Cardiac muscle cell (in vitro differentiated cells and primary cell): ENCODE results near the gene SH3PXD2A. TPM values are rescaled to one million over a fixed set of nuclear protein-coding genes. Genes with fewer than 3 reads are reported as not detected.
"Not testable (repeated sequence)": the region's sequence is repeated elsewhere in the genome, so short reads cannot be mapped to it uniquely, and the experiment has no call there.

Experiments used
- DNase-seq, 2 donors: peaks; one replicate each; pipeline versions ENCODE4 v3.0.0 to v3.0.0-alpha.2; 2010 to 2017; ENCODE audit warnings: low read depth in 1 of 2, low spot score in 1 of 2
- H3K27ac ChIP-seq: fragments of 200-600 bp; sonication (generic); 2 replicates; pipeline ENCODE4 v1.5.1; 2016
- H3K27me3 ChIP-seq: fragments of 200-600 bp; sonication (generic); 2 replicates; pipeline ENCODE4 v1.6.0; 2016; ENCODE audit warnings: control low read depth
- H3K36me3 ChIP-seq: fragments of 200-600 bp; sonication (generic); 2 replicates; pipeline ENCODE4 v1.5.1; 2016; ENCODE audit warnings: control low read depth
- H3K4me1 ChIP-seq: fragments of 200-600 bp; sonication (generic); 2 replicates; pipeline ENCODE4 v1.8.1; 2017; ENCODE audit warnings: low read depth, mild to moderate bottlenecking, mixed run types
- H3K4me3 ChIP-seq: fragments of 200-600 bp; sonication (generic); 2 replicates; pipeline ENCODE4 v1.5.1; 2016; ENCODE audit warnings: mild to moderate bottlenecking
- H3K9me3 ChIP-seq: fragments of 200-600 bp; sonication (generic); 2 replicates; pipeline ENCODE4 v1.5.1; 2017; ENCODE audit warnings: low read depth, mild to moderate bottlenecking, control low read depth
- polyA plus RNA-seq: library from polyadenylated mRNA; unstranded; fragments of >200 nt; fragmentation: Nextera tagmentation; extraction: Ambion mirVana; gene quantifications from 2 replicates; pipeline ENCODE4 v1.2.1, GENCODE V29; 2016
- total RNA-seq: library from RNA; depleted of rRNA; stranded (reverse); fragments of >200 nt; gene quantifications from 2 replicates; pipeline ENCODE4 v1.2.3, GENCODE V29; 2016
- TF ChIP-seq, protein P1 (sequence below): IDR thresholded peaks from 2 replicates; pipeline ENCODE4 v1.5.1; 2012; ENCODE audit warnings: low read depth, mild to moderate bottlenecking, low read length

Gene SH3PXD2A
- total and polyA plus RNA-seq, 2 experiments from 2014 or later, result 32.2 to 75.9 TPM

DNA sequence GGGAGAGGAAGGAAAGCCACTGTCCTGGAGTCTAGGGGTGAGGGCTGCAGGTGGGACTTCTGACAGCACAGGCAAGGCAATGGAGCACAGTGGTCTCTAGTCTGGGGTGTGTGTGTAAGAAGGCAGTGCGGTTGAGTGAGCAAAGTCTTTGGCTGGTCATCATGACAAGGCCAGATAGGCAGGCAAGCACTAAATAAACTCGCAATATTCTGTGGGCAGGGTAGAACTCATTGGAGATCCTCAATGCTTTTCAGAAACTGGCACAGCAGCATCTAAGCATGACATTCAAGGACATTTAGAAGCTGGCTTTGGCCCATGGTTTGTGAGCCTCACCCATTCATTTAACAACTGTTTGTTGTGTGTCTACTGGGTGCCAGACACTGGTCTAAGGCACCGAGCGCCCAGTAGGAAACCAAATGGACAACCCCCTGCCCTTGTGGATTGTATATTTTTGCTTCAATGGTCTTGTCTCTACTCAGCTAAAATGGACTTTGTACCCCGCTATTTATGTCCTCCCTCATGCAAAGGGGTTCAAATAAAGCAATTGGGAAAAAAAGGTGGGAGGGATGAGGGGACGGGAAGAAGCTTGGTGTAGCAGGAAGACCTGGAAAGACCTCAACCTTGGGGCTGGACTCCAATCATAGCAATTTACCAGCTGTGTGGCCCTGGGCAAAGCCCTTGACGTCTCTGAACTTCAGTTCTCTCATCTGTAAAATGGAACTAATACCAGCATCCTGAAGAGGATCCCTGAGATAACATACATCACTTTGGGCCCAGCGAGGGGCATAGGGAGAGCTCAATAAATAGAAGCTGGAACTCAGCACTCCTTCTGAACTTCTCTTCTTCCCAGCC lies 245.9 kb downstream of the SH3PXD2A start:
- Histone ChIP-seq H3K4me1 (no peaks in the 10 kb centered on the region), H3K27me3 (no peaks in the 10 kb centered on the region), H3K27ac (no peak overlapping the region), H3K9me3 (no peaks in the 10 kb centered on the region), H3K36me3 (peaks cover 52% of the 10 kb centered on the region), H3K4me3 (no peak overlapping the region)
- TF ChIP-seq, protein P1, sequence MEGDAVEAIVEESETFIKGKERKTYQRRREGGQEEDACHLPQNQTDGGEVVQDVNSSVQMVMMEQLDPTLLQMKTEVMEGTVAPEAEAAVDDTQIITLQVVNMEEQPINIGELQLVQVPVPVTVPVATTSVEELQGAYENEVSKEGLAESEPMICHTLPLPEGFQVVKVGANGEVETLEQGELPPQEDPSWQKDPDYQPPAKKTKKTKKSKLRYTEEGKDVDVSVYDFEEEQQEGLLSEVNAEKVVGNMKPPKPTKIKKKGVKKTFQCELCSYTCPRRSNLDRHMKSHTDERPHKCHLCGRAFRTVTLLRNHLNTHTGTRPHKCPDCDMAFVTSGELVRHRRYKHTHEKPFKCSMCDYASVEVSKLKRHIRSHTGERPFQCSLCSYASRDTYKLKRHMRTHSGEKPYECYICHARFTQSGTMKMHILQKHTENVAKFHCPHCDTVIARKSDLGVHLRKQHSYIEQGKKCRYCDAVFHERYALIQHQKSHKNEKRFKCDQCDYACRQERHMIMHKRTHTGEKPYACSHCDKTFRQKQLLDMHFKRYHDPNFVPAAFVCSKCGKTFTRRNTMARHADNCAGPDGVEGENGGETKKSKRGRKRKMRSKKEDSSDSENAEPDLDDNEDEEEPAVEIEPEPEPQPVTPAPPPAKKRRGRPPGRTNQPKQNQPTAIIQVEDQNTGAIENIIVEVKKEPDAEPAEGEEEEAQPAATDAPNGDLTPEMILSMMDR, result no peak
- DNase-seq, result no peak

DNA sequence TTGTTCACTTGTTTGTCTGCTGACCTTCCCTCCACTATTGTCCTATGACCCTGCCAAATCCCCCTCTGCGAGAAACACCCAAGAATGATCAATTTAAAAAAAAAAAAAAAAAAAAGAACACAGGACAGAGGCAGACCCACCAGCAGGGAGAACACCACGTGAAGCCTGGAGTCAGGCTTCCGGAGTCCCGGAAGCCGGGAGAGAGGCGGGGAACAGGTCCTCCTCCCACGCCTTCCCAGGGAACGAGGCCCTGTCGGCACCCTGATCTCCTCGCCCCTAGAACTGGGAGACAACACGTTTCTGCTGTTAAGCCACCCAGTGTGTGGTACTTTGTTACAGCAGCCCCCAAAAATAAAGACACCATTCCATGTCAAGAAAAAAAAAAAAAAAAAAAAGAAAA lies 247.3 kb downstream of the SH3PXD2A start:
- H3K4me3 ChIP-seq, H3K9me3 ChIP-seq, H3K4me1 ChIP-seq, H3K27me3 ChIP-seq, H3K27ac ChIP-seq: not testable (repeated sequence)
- DNase-seq, result peak in 1 of 2 donors; percentile 40
- peaks cover 45% of the 10 kb centered on the region for H3K36me3 ChIP-seq

DNA sequence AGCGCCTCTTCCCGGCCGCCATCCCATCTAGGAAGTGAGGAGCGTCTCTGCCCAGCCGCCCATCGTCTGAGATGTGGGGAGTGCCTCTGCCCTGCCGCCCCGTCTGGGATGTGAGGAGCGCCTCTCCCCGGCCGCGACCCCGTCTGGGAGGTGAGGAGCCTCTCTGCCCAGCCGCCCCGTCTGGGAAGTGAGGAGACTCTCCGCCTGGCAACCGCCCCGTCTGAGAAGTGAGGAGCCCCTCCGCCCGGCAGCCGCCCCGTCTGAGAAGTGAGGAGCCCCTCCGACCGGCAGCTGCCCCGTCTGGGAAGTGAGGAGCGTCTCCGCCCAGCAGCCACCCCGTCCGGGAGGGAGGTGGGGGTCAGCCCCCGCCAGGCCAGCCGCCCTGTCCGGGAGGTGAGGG lies 248.3 kb downstream of the SH3PXD2A start:
- DNase-seq, H3K9me3 ChIP-seq: not testable (repeated sequence)
- peaks cover 40% of the 10 kb centered on the region for H3K36me3 ChIP-seq

DNA sequence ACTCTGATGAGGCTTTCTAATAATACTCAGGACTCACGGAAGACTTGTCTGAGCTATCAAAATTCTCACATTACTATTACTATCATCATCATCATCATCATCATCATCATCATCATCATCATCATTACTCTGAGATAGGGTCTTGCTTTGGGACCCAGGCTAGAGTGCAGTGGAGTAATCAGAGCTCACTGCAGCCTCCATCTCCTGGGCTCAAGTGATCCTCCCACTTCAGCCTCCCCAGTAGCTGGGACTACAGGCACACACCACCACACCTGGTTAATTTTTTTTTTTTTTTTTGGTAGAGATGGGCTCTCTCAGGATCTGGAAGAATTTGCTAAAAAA lies 249.3 kb downstream of the SH3PXD2A start:
- H3K4me1 ChIP-seq, H3K9me3 ChIP-seq, H3K27ac ChIP-seq, H3K4me3 ChIP-seq, DNase-seq, H3K27me3 ChIP-seq: not testable (repeated sequence)
- peaks cover 33% of the 10 kb centered on the region for H3K36me3 ChIP-seq

More for the DNA sequence above, 248.3 kb downstream of the SH3PXD2A start:
- H3K27me3 ChIP-seq, H3K4me1 ChIP-seq, H3K4me3 ChIP-seq, H3K27ac ChIP-seq: not testable (repeated sequence)

DNA sequence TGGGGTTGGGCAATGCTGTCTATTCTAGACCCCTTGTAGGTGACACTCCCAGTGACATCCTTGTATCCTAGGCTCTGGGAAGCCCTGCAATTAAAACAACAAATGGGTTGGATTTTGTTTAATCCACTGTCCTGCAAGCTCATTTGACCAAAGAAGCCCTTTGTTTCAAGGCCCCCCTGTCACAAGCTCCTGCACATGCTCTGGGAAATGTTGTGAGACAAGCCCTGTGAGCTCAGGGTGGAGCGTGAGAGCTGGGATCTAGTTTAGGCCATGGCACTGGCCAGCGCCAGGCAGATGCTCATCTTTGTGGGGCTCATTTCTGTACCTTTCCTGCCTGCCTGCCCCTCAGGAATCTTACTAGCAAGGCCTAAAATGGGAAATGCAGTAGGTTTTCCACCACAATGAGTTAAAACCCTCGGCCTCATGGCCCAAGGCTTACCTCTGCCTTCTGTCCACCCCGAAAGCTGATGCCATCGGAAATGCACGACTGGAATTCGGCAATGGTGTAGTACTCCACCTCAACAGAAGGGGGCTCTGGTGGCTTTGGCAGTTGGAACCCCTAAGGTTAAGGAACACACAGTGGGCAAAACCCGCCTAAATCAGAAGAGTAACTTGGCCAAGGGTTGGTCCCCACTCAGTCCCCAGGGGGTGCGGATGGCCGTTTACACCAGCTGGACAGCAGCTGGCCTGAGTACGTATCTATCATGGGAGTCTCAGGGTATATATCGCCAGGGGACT lies 249.8 kb downstream of the SH3PXD2A start:
- TF ChIP-seq, protein P1, result peak; percentile 91
- no peaks in the 10 kb centered on the region for H3K27me3 ChIP-seq
- H3K4me1 ChIP-seq, result no peaks in the 10 kb centered on the region
- DNase-seq, result peak in 1 of 2 donors; percentile 74
- no peak overlapping the region for H3K4me3 ChIP-seq
- H3K36me3 ChIP-seq, result peaks cover 32% of the 10 kb centered on the region
- H3K9me3 ChIP-seq, result no peaks in the 10 kb centered on the region
- no peak overlapping the region for H3K27ac ChIP-seq

DNA sequence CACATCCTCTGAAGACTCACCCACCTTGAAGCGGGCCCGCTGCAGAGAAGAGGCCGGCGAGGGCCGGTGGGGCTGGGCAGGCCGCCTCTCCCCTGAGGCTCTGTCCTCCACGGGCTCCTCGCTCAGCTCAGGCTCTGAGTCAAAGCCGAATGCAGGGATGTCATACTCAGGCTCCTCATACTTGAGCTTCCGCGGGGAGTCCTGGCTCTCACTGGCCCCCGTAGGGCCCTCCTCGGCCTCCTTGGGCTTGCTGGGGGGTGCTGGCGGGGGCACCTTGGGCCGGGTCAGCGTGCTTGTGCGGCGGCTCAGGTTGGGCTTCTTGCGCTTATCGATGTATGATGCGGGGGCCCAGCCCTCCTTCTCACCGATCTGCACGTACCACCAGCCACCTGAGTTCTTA lies 252.0 kb downstream of the SH3PXD2A start:
- DNase-seq, result no peak
- Histone ChIP-seq H3K27ac (no peak overlapping the region), H3K36me3 (peaks cover 27% of the 10 kb centered on the region), H3K27me3 (no peaks in the 10 kb centered on the region), H3K9me3 (no peaks in the 10 kb centered on the region), H3K4me3 (no peak overlapping the region), H3K4me1 (no peaks in the 10 kb centered on the region)
- TF ChIP-seq, protein P1, result no peak

DNA sequence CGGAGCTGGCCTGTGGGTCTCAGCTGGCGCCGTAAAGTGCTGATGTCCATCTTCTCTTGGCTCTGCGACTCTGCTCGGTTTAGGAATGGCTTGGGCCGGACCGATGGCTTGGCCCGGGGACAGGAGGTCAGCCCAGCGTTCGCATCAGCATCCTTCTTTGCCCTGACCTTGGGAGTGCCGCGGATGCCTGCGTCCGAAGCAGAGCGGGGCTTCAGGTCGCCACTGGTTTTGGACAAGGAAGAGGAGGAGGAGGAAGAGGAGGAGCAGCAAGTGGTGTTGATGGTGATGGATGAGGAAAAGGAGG lies 252.6 kb downstream of the SH3PXD2A start:
- DNase-seq, result no peak
- Histone ChIP-seq H3K27ac (no peak overlapping the region), H3K27me3 (no peaks in the 10 kb centered on the region), H3K9me3 (no peaks in the 10 kb centered on the region), H3K4me1 (no peaks in the 10 kb centered on the region), H3K4me3 (no peak overlapping the region), H3K36me3 (peaks cover 27% of the 10 kb centered on the region)
- TF ChIP-seq, protein P1, result no peak
